Left lobe of liver (tissue), 2 donors: ENCODE measurements around the gene MRPL51. TPM values are rescaled to one million over a fixed set of nuclear protein-coding genes. Genes with fewer than 3 reads are reported as not detected.

Experiments
- ATAC-seq: fragments of 200-7000 bp; cut with Tn5 transposase; one replicate; pipeline ENCODE4 v1.9.1; 2020; ENCODE audit warnings: mild to moderate bottlenecking, moderate library complexity
- DNase-seq: peaks from one replicate; pipeline ENCODE4 v3.0.0-alpha.2; 2020; ENCODE audit warnings: low spot score
- total RNA-seq: library from RNA; stranded (reverse); gene quantifications from one replicate; pipeline ENCODE4 v1.2.1, GENCODE V29; 2021
- donor health status: DM: no; HTN: no; CAD: no; lungs with moderate emphysema.
- donor health status: DM: no; HTN: yes; CAD: no.

Gene MRPL51
- total RNA-seq, 1 donor from 2014 or later = 84.1 TPM

DNA sequence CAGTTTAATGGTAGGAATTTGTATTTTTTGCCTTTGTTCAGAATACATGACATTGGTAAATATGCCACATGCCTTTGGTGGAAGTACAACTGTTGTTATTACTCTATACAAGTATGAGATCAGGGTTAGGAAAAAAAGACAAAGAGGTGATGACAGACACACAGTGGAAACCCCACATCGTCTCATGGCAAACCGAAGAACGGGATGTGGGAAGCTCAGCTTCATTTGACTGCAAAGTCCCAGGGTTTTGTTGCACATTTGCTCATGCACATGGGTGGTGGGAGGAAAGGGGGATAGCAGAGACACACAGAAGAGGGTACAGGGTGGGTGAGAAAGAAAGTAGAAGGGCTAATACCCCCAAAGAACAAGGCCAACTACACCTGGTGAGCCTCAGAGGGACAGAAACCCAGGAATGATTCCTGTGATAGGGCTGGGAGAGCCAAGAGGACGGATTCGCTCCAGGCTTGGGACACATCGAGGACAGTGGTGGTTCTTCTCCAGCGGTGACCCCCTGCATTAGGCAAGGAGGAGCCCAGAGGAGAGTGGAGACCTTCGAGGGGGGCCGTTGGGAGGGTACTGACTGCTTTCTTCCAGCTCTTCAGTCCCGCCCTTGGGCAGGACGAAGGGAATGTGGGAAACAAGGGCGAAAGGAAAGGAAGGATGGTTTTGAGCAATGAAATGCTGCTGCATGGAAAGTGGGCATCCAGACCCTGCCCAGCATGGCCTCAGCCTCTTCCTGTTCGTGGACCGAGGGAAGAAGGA is 30.6 kb downstream of the MRPL51 start:
- DNase-seq = no peak
- no peak for ATAC-seq

DNA sequence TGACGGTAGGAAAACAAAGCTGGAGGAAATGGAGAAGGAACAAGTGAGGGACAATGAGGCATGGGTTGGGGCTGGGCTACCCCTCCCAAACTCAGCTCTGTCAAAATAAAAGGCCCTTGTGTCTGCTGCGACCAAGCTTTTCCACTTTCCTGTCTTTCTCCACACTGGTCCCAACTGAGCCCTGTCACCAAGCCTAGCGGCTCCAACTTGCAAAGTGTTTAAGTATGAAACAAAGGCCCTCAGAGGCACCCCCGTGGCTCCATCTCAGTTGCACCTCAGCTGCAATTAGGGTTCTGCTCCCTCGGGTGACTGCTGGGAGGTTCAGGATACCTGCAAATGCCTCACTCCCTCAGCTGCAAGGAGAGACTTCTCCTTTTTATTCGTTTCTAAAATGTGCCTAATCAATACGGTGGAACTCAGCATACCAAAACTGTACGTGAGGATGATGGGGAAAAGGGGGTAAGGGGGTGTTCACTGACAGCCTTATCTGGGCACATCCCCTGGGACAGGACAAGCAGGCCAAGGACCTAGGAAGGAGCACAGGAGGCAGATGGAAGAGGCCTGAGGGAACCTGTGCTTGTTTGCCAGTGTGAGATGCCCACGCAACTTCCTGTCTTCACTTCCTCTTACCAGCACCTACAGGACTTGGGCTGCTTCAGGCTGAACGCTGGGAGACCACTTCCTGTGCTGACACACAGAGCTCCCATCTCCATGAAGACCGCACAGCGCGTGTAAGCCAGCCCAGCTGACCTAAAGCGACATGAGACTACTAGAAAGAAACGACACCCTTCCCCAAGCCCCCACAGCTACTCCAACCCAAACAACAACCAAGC is 31.4 kb downstream of the MRPL51 start:
- peak; percentile 20 for ATAC-seq
- DNase-seq = no peak

GRCh38 chr12:6460751-6461371 is 32.2 kb downstream of the MRPL51 start:
- DNase-seq (no peak), ATAC-seq (no peak)

DNA sequence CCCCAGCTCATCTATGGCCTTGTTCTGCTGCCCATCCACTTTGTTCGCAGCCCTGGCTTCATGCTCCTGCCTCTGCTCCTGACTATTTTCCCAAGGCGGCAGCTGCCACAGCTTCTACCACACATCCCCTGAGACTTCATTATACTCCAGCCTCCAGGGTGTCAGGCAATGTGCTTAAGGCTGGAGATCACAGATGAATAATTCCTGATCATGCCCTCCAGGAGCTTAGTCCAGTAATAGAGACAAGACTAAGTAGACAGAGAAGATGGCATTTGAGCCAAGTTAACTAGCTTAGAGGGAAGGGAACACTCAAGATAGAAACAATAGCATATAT is 34.1 kb downstream of the MRPL51 start:
- ATAC-seq = no peak

GRCh38 chr12:6458281-6459003 is 34.6 kb downstream of the MRPL51 start:
- DNase-seq = no peak
- ATAC-seq = no peak

More for the DNA sequence above, 34.1 kb downstream of the MRPL51 start:
- no peak for DNase-seq

DNA sequence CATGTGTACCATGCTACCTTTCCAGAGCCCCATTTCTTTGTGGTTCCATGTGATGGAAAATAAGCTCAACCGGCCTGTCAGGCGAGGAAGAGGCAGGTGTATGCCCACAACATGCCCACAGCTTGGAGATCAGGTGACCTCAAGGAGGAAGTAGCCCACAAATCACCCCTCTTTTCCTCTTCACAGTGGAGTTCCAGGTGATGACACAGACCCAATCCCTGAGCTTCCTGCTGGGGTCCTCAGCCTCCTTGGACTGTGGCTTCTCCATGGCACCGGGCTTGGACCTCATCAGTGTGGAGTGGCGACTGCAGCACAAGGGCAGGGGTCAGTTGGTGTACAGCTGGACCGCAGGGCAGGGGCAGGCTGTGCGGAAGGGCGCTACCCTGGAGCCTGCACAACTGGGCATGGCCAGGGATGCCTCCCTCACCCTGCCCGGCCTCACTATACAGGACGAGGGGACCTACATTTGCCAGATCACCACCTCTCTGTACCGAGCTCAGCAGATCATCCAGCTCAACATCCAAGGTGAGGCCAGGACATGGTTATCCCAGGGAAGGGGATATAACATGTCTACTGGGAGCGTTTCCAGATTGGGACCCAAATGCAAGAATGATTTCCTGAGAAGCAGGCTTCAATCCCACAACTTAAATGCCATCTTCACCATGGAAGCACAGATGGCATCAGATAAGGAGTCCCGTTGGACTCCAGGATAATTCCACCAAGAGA is 35.7 kb downstream of the MRPL51 start:
- ATAC-seq = no peak
- no peak for DNase-seq

DNA sequence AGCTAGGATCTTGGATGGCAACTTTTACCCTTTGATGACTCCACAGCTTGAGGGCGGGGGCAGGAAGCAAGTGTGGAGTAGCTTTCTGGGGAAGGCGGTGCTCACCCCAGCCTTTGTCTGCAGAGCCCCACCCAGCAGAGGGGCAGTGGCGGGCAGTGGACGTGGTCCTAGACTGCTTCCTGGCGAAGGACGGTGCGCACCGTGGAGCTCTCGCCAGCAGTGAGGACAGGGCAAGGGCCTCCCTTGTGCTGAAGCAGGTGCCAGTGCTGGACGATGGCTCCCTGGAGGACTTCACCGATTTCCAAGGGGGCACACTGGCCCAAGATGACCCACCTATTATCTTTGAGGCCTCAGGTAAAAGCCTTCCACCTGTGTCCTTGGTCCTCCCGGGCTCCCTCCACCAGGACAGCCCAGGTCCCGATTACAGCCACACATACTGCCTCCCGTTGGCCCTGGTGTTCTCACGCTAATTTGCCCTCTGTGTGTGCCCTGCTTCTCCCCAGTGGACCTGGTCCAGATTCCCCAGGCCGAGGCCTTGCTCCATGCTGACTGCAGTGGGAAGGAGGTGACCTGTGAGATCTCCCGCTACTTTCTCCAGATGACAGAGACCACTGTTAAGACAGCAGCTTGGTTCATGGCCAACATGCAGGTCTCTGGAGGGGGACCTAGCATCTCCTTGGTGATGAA is 40.0 kb downstream of the MRPL51 start:
- DNase-seq (no peak), ATAC-seq (no peak)

DNA sequence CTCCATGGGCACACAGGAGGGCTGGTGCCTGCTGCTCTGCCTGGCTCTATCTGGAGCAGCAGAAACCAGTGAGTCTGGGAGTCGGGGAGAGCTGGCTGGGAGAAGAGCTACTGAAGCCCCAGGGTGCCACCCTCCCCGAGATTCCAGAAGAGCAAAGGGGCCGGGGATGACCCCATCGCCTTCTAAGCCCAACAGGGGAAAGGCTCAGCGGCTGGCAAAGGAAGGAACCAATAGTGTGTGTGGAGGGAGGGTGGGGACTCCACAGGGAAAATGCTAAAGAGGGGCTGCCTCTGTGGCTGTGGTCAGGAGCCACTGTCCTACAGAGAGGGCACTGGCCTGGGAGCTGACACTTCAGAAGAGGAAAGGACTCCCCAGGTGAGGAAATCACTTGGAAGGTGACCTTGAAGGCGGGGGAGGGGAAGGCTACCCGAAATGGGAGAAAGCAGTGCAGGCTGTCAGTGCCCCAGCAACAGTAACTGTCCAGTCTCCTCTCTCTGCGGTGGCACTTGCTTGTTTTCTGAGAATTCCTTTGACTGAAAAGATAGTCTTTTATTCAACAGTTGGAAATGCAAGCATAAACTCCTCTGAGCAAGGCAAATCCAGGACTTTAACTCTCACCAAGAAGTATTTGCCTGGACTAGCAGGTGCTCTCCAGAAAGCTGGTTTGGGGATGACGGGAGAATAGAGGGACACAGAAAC is 40.7 kb downstream of the MRPL51 start:
- peak; percentile 53 for ATAC-seq
- peak; percentile 67 for DNase-seq

GRCh38 chr12:6451348-6452244 is 41.5 kb downstream of the MRPL51 start, which contains the start of gene TAPBPL:
TSS of gene TAPBPL (plus strand) at chr12:6452042. CDS start at chr12:6452249, 207 bp downstream.
- DNase-seq = peak; percentile 92
- ATAC-seq = peak; percentile 89

GRCh38 chr12:6450869-6451347 is 42.2 kb downstream of the MRPL51 start:
- DNase-seq = no peak
- ATAC-seq = no peak

DNA sequence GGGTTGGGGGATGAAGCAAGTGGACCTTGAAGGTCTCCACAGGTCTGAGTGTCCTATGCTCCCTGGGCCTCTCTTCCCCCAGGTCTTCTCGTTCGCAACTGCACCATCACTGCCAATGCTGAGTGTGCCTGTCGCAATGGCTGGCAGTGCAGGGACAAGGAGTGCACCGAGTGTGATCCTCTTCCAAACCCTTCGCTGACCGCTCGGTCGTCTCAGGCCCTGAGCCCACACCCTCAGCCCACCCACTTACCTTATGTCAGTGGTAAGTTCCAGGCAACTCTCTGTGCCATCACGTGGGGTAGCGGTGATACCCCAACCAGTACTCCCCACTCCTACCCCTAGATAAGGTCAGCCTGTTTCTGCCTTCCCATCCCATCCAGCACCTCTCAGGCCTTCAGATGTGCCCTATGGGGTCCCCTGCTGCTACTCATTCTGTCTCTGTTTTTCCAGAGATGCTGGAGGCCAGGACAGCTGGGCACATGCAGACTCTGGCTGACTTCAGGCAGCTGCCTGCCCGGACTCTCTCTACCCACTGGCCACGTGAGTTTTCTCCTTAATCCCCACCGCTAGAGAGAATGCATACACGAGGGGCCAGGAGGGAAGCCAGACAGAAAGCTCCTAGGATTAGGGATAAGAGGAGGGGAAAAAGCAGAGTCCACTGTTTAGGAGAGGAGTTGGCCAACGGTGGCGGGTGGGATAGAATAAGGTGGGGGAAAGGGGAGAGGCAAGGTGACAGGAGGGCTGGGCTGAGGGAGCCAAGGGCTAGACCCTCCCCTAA is 42.8 kb downstream of the MRPL51 start:
- ATAC-seq (no peak), DNase-seq (no peak)

GRCh38 chr12:6444704-6445688 is 48.1 kb downstream of the MRPL51 start, which contains the start of gene CD27:
TSS of gene CD27 (plus strand) at chr12:6444955. CDS start at chr12:6445096, 141 bp downstream.
- no peak for ATAC-seq
- DNase-seq = no peak

- DNase-seq (no peak), ATAC-seq (no peak)
Observed at GRCh38 chr12:6444031-6444430, 49.0 kb downstream of the MRPL51 start.

- no peak for DNase-seq
- no peak for ATAC-seq
Observed at GRCh38 chr12:6443361-6443983, 49.6 kb downstream of the MRPL51 start.

- no peak for ATAC-seq
- DNase-seq = no peak
Observed at GRCh38 chr12:6442836-6443235, 50.2 kb downstream of the MRPL51 start.
